IMR-90 (cell line): Measurements from ENCODE around the gene EPN2. TPM values are rescaled to one million over a fixed set of nuclear protein-coding genes. Genes with fewer than 3 reads are reported as not detected.

ENCODE experiments used
- ATAC-seq: fragments of 200-7000 bp; cut with Tn5 transposase; 2 replicates; pipeline ENCODE4 v1.9.1; 2020; ENCODE audit warnings: low read depth, mild to moderate bottlenecking, moderate library complexity
- BruUV-seq: library from RNA; stranded (reverse); fragments of 400-500 nt; replicated peaks from 2 replicates; lab custom pipeline; 2021; lab: Mats Ljungman, UMichigan
- CTCF ChIA-PET: fragments of 300-600 bp; formaldehyde crosslinking; extraction: SDS; loops from one replicate; lab custom pipeline; 2021; ENCODE audit warnings: antibody characterized with exemption; lab: Yijun Ruan, JAX
- POLR2A ChIA-PET: fragments of 300-600 bp; sonication (Branson Sonifier 250); formaldehyde crosslinking; loops from one replicate; lab custom pipeline; 2022; ENCODE audit warnings: antibody characterized with exemption; ENCODE audit not compliant: unreplicated experiment; lab: Charles Lee
- DNase-seq: peaks from one replicate; pipeline ENCODE4 v3.0.0; 2013
- H2AFZ ChIP-seq: replicated peaks from 2 replicates; pipeline ENCODE3; 2013; ENCODE audit warnings: low read length, mild to moderate bottlenecking; ENCODE audit not compliant: poor library complexity
- H2AK5ac ChIP-seq: 2 replicates; pipeline ENCODE4 v1.6.1; 2013; ENCODE audit warnings: low read depth, low read length, inconsistent platforms
- H2AK9ac ChIP-seq: replicated peaks from 2 replicates; pipeline ENCODE3; 2013; ENCODE audit warnings: mild to moderate bottlenecking, low read depth, low read length, moderate library complexity; ENCODE audit not compliant: poor library complexity
- H2BK120ac ChIP-seq: 2 replicates; pipeline ENCODE4 v1.6.1; 2013; ENCODE audit warnings: low read depth, low read length, inconsistent platforms
- H2BK15ac ChIP-seq: 3 replicates; pipeline ENCODE4 v1.6.1; 2013; ENCODE audit warnings: low read depth, low read length, inconsistent platforms
- H2BK20ac ChIP-seq: 2 replicates; pipeline ENCODE4 v1.6.1; 2013; ENCODE audit warnings: low read depth, mild to moderate bottlenecking, inconsistent platforms, low read length, moderate library complexity
- H2BK5ac ChIP-seq: 2 replicates; pipeline ENCODE4 v1.6.1; 2013; ENCODE audit warnings: mild to moderate bottlenecking, low read depth, low read length, inconsistent platforms; ENCODE audit not compliant: poor library complexity, severe bottlenecking
- H3K14ac ChIP-seq: replicated peaks from 2 replicates; pipeline ENCODE4 v1.6.1; 2013; ENCODE audit warnings: low read depth, low read length, inconsistent platforms
- H3K18ac ChIP-seq: 2 replicates; pipeline ENCODE4 v1.6.1; 2013; ENCODE audit warnings: low read depth, low read length, control low read depth
- H3K23ac ChIP-seq: 2 replicates; pipeline ENCODE4 v1.6.1; 2013; ENCODE audit warnings: low read depth, low read length, inconsistent platforms
- H3K27ac ChIP-seq: 2 replicates; pipeline ENCODE4 v1.5.1; 2013; ENCODE audit warnings: mild to moderate bottlenecking, control low read depth, low read length; ENCODE audit not compliant: insufficient read depth
- H3K27me3 ChIP-seq: 2 replicates; pipeline ENCODE4 v1.6.1; 2013; ENCODE audit warnings: low read length; ENCODE audit not compliant: control insufficient read depth, insufficient read depth
- H3K36me3 ChIP-seq: 2 replicates; pipeline ENCODE4 v1.6.1; 2013; ENCODE audit warnings: low read length, mixed read lengths; ENCODE audit not compliant: control insufficient read depth, insufficient read depth
- H3K4ac ChIP-seq: 2 replicates; pipeline ENCODE4 v1.6.1; 2013; ENCODE audit warnings: low read depth, low read length, inconsistent platforms
- H3K4me1 ChIP-seq: 2 replicates; pipeline ENCODE4 v1.6.1; 2013; ENCODE audit warnings: low read length, mixed read lengths; ENCODE audit not compliant: control insufficient read depth, insufficient read depth
- H3K4me2 ChIP-seq: 2 replicates; pipeline ENCODE4 v1.6.1; 2013; ENCODE audit warnings: low read depth, mild to moderate bottlenecking, control low read depth, low read length, moderate library complexity
- H3K4me3 ChIP-seq: 2 replicates; pipeline ENCODE4 v1.5.1; 2013; ENCODE audit warnings: low read depth, mild to moderate bottlenecking, control low read depth, low read length, moderate library complexity; ENCODE audit not compliant: insufficient read depth
- H3K56ac ChIP-seq: 2 replicates; pipeline ENCODE4 v1.6.1; 2013; ENCODE audit warnings: low read length, inconsistent platforms; ENCODE audit not compliant: insufficient read depth; ENCODE audit errors: extremely low read depth
- H3K79me1 ChIP-seq, 2 experiments: 2 replicates each; pipeline ENCODE4 v1.6.1; 2013; ENCODE audit warnings: low read length in 2 of 2, inconsistent platforms in 1 of 2, low read depth in 1 of 2
- H3K9ac ChIP-seq: 2 replicates; pipeline ENCODE4 v1.6.1; 2013; ENCODE audit warnings: low read depth, low read length, control low read depth
- H3K9me1 ChIP-seq: 2 replicates; pipeline ENCODE4 v1.6.1; 2013; ENCODE audit warnings: low read length, inconsistent platforms; ENCODE audit not compliant: insufficient read depth
- H3K9me3 ChIP-seq: 2 replicates; pipeline ENCODE4 v1.6.1; 2013; ENCODE audit warnings: low read length; ENCODE audit not compliant: control insufficient read depth, insufficient read depth
- H4K20me1 ChIP-seq: 2 replicates; pipeline ENCODE4 v1.6.1; 2013; ENCODE audit warnings: low read length, inconsistent platforms; ENCODE audit not compliant: insufficient read depth
- H4K5ac ChIP-seq: 2 replicates; pipeline ENCODE4 v1.6.1; 2013; ENCODE audit warnings: mild to moderate bottlenecking, low read depth, low read length, control low read depth
- H4K8ac ChIP-seq, 2 experiments: 2 replicates each; pipeline ENCODE4 v1.6.1; 2013; ENCODE audit warnings: low read depth in 2 of 2, low read length in 2 of 2, control low read depth in 1 of 2, inconsistent platforms in 1 of 2
- H4K91ac ChIP-seq: 2 replicates; pipeline ENCODE4 v1.6.1; 2013; ENCODE audit warnings: low read depth, low read length, inconsistent platforms; ENCODE audit not compliant: insufficient read depth
- BHLHE40 ChIP-seq: fragments of 150-350 bp; IDR thresholded peaks from 2 replicates; pipeline ENCODE4 v1.6.1; 2016; ENCODE audit warnings: mild to moderate bottlenecking, low read depth, low read length
- CEBPB ChIP-seq: IDR thresholded peaks from 2 replicates; pipeline ENCODE4 v1.6.1; 2012; ENCODE audit warnings: low read depth, low read length, improper control_type of control experiment
- CHD1 ChIP-seq: IDR thresholded peaks from 2 replicates; pipeline ENCODE4 v1.6.1; 2012; ENCODE audit warnings: low read depth, low read length, improper control_type of control experiment
- FOS ChIP-seq: fragments of 150-350 bp; IDR thresholded peaks from 2 replicates; pipeline ENCODE4 v1.6.1; 2016; ENCODE audit warnings: low read depth, low read length
- MAFK ChIP-seq: IDR thresholded peaks from 2 replicates; pipeline ENCODE4 v1.6.1; 2012; ENCODE audit warnings: low read depth, low read length, improper control_type of control experiment
- MAZ ChIP-seq: IDR thresholded peaks from 2 replicates; pipeline ENCODE4 v1.6.1; 2012; ENCODE audit warnings: low read depth, mild to moderate bottlenecking, low read length, improper control_type of control experiment, moderate library complexity, borderline replicate concordance
- MXI1 ChIP-seq: IDR thresholded peaks from 2 replicates; pipeline ENCODE4 v1.6.1; 2012; ENCODE audit warnings: low read depth, mild to moderate bottlenecking, low read length, moderate library complexity, borderline replicate concordance
- NFE2L2 ChIP-seq: fragments of 150-350 bp; IDR thresholded peaks from 2 replicates; pipeline ENCODE4 v1.6.1; 2016; ENCODE audit warnings: low read depth, mild to moderate bottlenecking, low read length
- POLR2A ChIP-seq: IDR thresholded peaks from 2 replicates; pipeline ENCODE4 v1.6.1; 2012; ENCODE audit warnings: mild to moderate bottlenecking, low read depth, low read length
- RAD21 ChIP-seq: IDR thresholded peaks from 2 replicates; pipeline ENCODE4 v1.6.1; 2012; ENCODE audit warnings: low read length, improper control_type of control experiment
- RCOR1 ChIP-seq: IDR thresholded peaks from 2 replicates; pipeline ENCODE4 v1.6.1; 2012; ENCODE audit warnings: mild to moderate bottlenecking, low read length, improper control_type of control experiment; ENCODE audit not compliant: insufficient replicate concordance
- RFX5 ChIP-seq: IDR thresholded peaks from 2 replicates; pipeline ENCODE4 v1.8.0; 2012; ENCODE audit warnings: low read depth, mild to moderate bottlenecking, low read length, moderate library complexity
- SMC3 ChIP-seq: fragments of 150-350 bp; IDR thresholded peaks from 2 replicates; pipeline ENCODE4 v1.6.1; 2016; ENCODE audit warnings: low read depth, mild to moderate bottlenecking, antibody characterized with exemption, low read length, moderate library complexity
- WGBS, 2 experiments: methylation state at CpG; one replicate each; pipeline versions ENCODE4 v1.1.5 to v1.1.7; 2013; ENCODE audit warnings: missing lambda C conversion rate in 2 of 2; ENCODE audit not compliant: insufficient read length in 1 of 2; ENCODE audit errors: extremely low coverage in 2 of 2; 5-methylcytosine and 5-hydroxymethylcytosine counted together
- dilution Hi-C: fragments of 300-500 bp; cut with HindIII; formaldehyde crosslinking; loops from one replicate; pipeline ENCODE4 v1.14.3; 2018; ENCODE audit warnings: low sequenced_read_pairs; ENCODE audit not compliant: unreplicated experiment
- in situ Hi-C: fragments of 300-500 bp; cut with MboI; formaldehyde crosslinking; loops from 3 replicates; pipeline ENCODE4 v1.14.3; 2019; ENCODE audit warnings: low sequenced_read_pairs, inconsistent platforms, mixed read lengths
- intact Hi-C: fragments of 100-400 bp; cut with micrococcal nuclease; formaldehyde crosslinking; loops from 2 replicates; pipeline ENCODE4 v1.10.0; 2022
- polyA plus RNA-seq, 3 experiments: library from polyadenylated mRNA; depleted of rRNA; stranded (reverse); fragments of >200 nt; gene quantifications; 2 replicates each; pipeline ENCODE4 v1.2.3, GENCODE V29; 2012; ENCODE audit warnings: low replicate concordance in 1 of 3
- total RNA-seq: library from RNA; depleted of rRNA; stranded (reverse); fragments of >200 nt; gene quantifications from 2 replicates; pipeline ENCODE4 v1.2.3, GENCODE V29; 2012
- TF ChIP-seq, protein P1 (sequence below): fragments of 150-350 bp; IDR thresholded peaks from 2 replicates; pipeline ENCODE4 v1.6.1; 2016; ENCODE audit warnings: low read depth, mild to moderate bottlenecking, low read length, moderate library complexity, borderline replicate concordance
- TF ChIP-seq, protein P2 (sequence below): fragments of 150-350 bp; IDR thresholded peaks from 2 replicates; pipeline ENCODE4 v1.6.1; 2017; ENCODE audit warnings: mild to moderate bottlenecking, antibody characterized with exemption, low read length, low read depth
- TF ChIP-seq, protein P3 (sequence below): conservative IDR thresholded peaks from 2 replicates; pipeline ENCODE4 v1.5.1; 2012; ENCODE audit warnings: mild to moderate bottlenecking, low read depth, low read length, improper control_type of control experiment

The EPN2 gene
- total and polyA plus RNA-seq, 2 of the 4 experiments (the other 2 are of a cell fraction) = 14.9 to 25.3 TPM

DNA sequence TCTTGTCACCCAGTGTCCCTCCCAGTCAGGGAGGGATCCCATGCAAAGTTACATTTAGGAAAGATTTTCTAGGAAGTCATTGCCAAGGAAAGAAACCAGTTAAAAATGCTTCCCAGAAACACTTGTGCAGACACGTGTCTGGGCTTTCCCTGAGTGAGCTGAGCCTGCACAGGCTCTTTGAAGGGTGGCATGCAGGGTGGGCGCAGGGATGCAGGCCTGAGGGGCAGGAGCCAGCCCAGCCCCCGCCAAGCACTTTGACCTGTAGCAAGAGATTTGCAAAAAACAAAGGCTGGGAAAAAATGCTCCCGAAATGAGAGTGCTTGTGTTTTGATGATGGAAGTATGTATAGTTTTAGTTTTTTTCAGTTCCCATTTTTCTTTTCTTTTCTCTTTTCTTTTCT is 73.0 kb downstream of the EPN2 start:
- no peak overlapping the region for H2BK120ac ChIP-seq
- no peak overlapping the region for H2BK15ac ChIP-seq
- no peak overlapping the region for H3K9ac ChIP-seq
- peaks cover 30% of the 10 kb centered on the region for H3K36me3 ChIP-seq
- in situ Hi-C loops (no loop called here), dilution Hi-C loops (no loop called here), intact Hi-C loops (no loop called here)
- WGBS, 2 experiments = 100% methylated on average over 3 of the region's 4 CpGs; no CpG with 5 or more reads in 1 of the 2 experiments
- H4K91ac ChIP-seq = no peak overlapping the region
- H2BK5ac ChIP-seq = no peak overlapping the region
- no peak overlapping the region for H4K5ac ChIP-seq
- H2AK5ac ChIP-seq = no peak overlapping the region
- H3K9me1 ChIP-seq = peaks cover 23% of the 10 kb centered on the region
- no peak overlapping the region for H2AK9ac ChIP-seq
- H3K4me3 ChIP-seq = no peak overlapping the region
- no peak overlapping the region for H3K14ac ChIP-seq
- no peak overlapping the region for H3K18ac ChIP-seq
- H3K23ac ChIP-seq = no peak overlapping the region
- 0 out of 2 replicates have a peak, but pooled peaks cover 9% of the 10 kb centered on the region for H4K20me1 ChIP-seq
- ATAC-seq (no peak), DNase-seq (no peak)
- no peak overlapping the region for H3K4me2 ChIP-seq
- H3K27me3 ChIP-seq = no peaks in the 10 kb centered on the region
- peaks cover 5% of the 10 kb centered on the region for H3K4me1 ChIP-seq
- no peak overlapping the region for H2BK20ac ChIP-seq
- no peak overlapping the region for H3K56ac ChIP-seq
- no peak overlapping the region for H4K8ac ChIP-seq
- no peak overlapping the region for H2AFZ ChIP-seq
- POLR2A ChIA-PET = no interaction called here
- TF ChIP-seq, protein P1, sequence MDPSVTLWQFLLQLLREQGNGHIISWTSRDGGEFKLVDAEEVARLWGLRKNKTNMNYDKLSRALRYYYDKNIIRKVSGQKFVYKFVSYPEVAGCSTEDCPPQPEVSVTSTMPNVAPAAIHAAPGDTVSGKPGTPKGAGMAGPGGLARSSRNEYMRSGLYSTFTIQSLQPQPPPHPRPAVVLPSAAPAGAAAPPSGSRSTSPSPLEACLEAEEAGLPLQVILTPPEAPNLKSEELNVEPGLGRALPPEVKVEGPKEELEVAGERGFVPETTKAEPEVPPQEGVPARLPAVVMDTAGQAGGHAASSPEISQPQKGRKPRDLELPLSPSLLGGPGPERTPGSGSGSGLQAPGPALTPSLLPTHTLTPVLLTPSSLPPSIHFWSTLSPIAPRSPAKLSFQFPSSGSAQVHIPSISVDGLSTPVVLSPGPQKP = no peak
- no peak for TF ChIP-seq BHLHE40
- TF ChIP-seq NFE2L2 = no peak
- no peak for TF ChIP-seq MAZ
- no peak for TF ChIP-seq RAD21
- TF ChIP-seq FOS = no peak
- no peak for TF ChIP-seq RFX5
- TF ChIP-seq, protein P2, sequence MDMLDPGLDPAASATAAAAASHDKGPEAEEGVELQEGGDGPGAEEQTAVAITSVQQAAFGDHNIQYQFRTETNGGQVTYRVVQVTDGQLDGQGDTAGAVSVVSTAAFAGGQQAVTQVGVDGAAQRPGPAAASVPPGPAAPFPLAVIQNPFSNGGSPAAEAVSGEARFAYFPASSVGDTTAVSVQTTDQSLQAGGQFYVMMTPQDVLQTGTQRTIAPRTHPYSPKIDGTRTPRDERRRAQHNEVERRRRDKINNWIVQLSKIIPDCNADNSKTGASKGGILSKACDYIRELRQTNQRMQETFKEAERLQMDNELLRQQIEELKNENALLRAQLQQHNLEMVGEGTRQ = no peak
- TF ChIP-seq MXI1 = no peak
- no peak for TF ChIP-seq POLR2A
- TF ChIP-seq RCOR1 = no peak
- TF ChIP-seq CEBPB = no peak
- no peak for TF ChIP-seq SMC3
- TF ChIP-seq, protein P3, sequence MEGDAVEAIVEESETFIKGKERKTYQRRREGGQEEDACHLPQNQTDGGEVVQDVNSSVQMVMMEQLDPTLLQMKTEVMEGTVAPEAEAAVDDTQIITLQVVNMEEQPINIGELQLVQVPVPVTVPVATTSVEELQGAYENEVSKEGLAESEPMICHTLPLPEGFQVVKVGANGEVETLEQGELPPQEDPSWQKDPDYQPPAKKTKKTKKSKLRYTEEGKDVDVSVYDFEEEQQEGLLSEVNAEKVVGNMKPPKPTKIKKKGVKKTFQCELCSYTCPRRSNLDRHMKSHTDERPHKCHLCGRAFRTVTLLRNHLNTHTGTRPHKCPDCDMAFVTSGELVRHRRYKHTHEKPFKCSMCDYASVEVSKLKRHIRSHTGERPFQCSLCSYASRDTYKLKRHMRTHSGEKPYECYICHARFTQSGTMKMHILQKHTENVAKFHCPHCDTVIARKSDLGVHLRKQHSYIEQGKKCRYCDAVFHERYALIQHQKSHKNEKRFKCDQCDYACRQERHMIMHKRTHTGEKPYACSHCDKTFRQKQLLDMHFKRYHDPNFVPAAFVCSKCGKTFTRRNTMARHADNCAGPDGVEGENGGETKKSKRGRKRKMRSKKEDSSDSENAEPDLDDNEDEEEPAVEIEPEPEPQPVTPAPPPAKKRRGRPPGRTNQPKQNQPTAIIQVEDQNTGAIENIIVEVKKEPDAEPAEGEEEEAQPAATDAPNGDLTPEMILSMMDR = no peak
- TF ChIP-seq CHD1 = no peak
- TF ChIP-seq MAFK = no peak
- CTCF ChIA-PET = no interaction called here
- no peak overlapping the region for H3K27ac ChIP-seq
- H3K9me3 ChIP-seq = no peaks in the 10 kb centered on the region
- BruUV-seq = no TSS peak
- H3K79me1 ChIP-seq = peaks cover 31 to 66% of the 10 kb centered on the region in 2 experiments
- H3K4ac ChIP-seq = no peak overlapping the region
